ENCODE data around the gene QRICH2.

DNA sequence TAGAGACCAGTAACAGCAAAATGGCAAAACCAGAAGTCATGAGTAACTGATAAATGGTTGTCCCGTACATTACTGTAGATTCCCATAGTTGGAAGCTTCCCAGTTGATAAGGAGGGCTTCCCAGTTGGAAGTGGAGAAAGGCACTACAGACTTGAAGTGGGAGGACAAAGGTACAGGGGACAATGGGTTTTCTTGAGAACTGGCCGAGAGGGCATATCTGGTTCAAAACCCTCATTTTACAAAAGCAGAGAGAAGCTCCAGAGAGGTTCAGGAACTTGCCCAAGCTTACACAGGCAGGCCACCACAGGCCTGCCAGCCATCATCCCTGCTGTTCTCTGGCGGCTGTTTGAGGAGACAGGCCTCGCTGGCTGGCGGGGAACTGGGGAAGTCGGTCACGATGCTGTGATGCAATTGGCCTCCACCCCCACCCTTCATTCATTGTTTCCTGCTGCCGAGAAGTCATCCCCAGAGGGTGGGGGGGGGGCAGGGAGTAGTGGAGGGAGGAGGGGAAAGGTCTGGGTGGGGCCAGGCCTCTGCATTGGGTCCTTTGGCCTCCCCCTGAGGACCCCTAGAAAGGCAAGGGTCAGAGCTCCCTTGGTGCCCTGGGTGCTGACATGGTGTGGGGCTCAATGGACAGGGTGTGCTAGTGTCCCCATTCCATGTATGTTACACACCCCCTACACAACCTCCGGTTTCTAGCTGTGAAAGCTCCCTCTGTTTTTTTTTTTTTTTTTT is 39.9 kb downstream of the QRICH2 start:
- TF ChIP-seq, protein P1, sequence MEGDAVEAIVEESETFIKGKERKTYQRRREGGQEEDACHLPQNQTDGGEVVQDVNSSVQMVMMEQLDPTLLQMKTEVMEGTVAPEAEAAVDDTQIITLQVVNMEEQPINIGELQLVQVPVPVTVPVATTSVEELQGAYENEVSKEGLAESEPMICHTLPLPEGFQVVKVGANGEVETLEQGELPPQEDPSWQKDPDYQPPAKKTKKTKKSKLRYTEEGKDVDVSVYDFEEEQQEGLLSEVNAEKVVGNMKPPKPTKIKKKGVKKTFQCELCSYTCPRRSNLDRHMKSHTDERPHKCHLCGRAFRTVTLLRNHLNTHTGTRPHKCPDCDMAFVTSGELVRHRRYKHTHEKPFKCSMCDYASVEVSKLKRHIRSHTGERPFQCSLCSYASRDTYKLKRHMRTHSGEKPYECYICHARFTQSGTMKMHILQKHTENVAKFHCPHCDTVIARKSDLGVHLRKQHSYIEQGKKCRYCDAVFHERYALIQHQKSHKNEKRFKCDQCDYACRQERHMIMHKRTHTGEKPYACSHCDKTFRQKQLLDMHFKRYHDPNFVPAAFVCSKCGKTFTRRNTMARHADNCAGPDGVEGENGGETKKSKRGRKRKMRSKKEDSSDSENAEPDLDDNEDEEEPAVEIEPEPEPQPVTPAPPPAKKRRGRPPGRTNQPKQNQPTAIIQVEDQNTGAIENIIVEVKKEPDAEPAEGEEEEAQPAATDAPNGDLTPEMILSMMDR (IDR thresholded peaks at IDR 0.05; ENCODE audit: insufficient read depth, low read length, poor library complexity, severe bottlenecking), result no peak
- no peak for TF ChIP-seq EZH2phosphoT487 (conservative IDR thresholded peaks at IDR 0.05; ENCODE audit: low read length)
